Retina (tissue), 1 donor: ENCODE results near the gene SPOP.

ENCODE experiments used
- DNase-seq: peaks from one replicate; pipeline ENCODE4 v3.0.0-alpha.2; 2016

Gene SPOP

GRCh38 chr17:49582789-49583188 is 95.1 kb downstream of the SPOP start:
- DNase-seq, result no peak

- no peak for DNase-seq
Measured at GRCh38 chr17:49582055-49582722, 95.7 kb downstream of the SPOP start.

GRCh38 chr17:49581648-49581998 is 96.3 kb downstream of the SPOP start:
- DNase-seq, result no peak

- DNase-seq, result no peak
Measured at GRCh38 chr17:49580981-49581647, 96.8 kb downstream of the SPOP start.

GRCh38 chr17:49580055-49580721 is 97.7 kb downstream of the SPOP start:
- DNase-seq, result no peak

- no peak for DNase-seq
Measured at GRCh38 chr17:49579522-49579921, 98.4 kb downstream of the SPOP start.

- no peak for DNase-seq
Measured at GRCh38 chr17:49578952-49579500, 98.9 kb downstream of the SPOP start.

GRCh38 chr17:49578414-49578813 is 99.5 kb downstream of the SPOP start:
- DNase-seq, result no peak

GRCh38 chr17:49577963-49578362 is 99.9 kb downstream of the SPOP start:
- DNase-seq, result no peak

GRCh38 chr17:49577650-49577934 is 100.3 kb downstream of the SPOP start:
- DNase-seq, result no peak

GRCh38 chr17:49576917-49577649 is 100.8 kb downstream of the SPOP start:
- DNase-seq, result peak; percentile 63

- DNase-seq, result peak; percentile 55
Measured at GRCh38 chr17:49576088-49576916, 101.6 kb downstream of the SPOP start.

- no peak for DNase-seq
Measured at GRCh38 chr17:49575679-49576087, 102.2 kb downstream of the SPOP start, which contains the start of gene NXPH3. TSS of gene NXPH3 (plus strand) at chr17:49575871. CDS start at chr17:49576220, 349 bp downstream.

GRCh38 chr17:49574945-49575678 is 102.8 kb downstream of the SPOP start:
- DNase-seq, result no peak

- DNase-seq, result no peak
Measured at GRCh38 chr17:49574323-49574781, 103.5 kb downstream of the SPOP start.

GRCh38 chr17:49573510-49574322 is 104.2 kb downstream of the SPOP start:
- DNase-seq, result no peak

GRCh38 chr17:49572806-49573420 is 105.0 kb downstream of the SPOP start:
- DNase-seq, result no peak

- no peak for DNase-seq
Measured at GRCh38 chr17:49572226-49572625, 105.7 kb downstream of the SPOP start.

GRCh38 chr17:49571764-49572163 is 106.1 kb downstream of the SPOP start:
- no peak for DNase-seq

- no peak for DNase-seq
Measured at GRCh38 chr17:49571283-49571682, 106.6 kb downstream of the SPOP start.
